ENCODE data around the gene RABGEF1.
"Not testable (repeated sequence)": the region's sequence is repeated elsewhere in the genome, so short reads cannot be mapped to it uniquely, and the experiment has no call there.

RABGEF1 gene

DNA sequence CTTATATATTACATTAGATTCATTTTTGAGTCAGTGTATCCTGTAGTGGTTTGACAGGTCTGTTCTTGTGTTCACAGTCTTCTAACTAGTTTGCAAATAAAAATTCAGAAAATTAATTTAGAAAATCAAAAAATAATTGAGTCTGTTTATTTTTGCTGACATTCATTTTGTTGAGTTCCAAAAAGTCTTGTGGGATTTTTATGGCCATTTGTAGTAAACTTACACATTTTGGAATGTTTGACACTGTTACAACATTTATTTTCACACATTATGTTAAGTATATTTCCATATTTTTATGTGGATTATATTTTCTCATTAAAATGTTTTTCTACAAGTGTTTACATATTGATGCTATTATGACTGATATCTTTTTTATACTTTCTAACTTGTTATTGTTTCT is 16.4 kb downstream of the RABGEF1 start:
- no peak for DNase-seq (ENCODE audit: insufficient read length, low spot score)
- TF ChIP-seq, protein P1, sequence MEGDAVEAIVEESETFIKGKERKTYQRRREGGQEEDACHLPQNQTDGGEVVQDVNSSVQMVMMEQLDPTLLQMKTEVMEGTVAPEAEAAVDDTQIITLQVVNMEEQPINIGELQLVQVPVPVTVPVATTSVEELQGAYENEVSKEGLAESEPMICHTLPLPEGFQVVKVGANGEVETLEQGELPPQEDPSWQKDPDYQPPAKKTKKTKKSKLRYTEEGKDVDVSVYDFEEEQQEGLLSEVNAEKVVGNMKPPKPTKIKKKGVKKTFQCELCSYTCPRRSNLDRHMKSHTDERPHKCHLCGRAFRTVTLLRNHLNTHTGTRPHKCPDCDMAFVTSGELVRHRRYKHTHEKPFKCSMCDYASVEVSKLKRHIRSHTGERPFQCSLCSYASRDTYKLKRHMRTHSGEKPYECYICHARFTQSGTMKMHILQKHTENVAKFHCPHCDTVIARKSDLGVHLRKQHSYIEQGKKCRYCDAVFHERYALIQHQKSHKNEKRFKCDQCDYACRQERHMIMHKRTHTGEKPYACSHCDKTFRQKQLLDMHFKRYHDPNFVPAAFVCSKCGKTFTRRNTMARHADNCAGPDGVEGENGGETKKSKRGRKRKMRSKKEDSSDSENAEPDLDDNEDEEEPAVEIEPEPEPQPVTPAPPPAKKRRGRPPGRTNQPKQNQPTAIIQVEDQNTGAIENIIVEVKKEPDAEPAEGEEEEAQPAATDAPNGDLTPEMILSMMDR (IDR thresholded peaks at IDR 0.05; ENCODE audit: insufficient read depth, missing control alignments), result no peak
- no peak for FAIRE-seq

DNA sequence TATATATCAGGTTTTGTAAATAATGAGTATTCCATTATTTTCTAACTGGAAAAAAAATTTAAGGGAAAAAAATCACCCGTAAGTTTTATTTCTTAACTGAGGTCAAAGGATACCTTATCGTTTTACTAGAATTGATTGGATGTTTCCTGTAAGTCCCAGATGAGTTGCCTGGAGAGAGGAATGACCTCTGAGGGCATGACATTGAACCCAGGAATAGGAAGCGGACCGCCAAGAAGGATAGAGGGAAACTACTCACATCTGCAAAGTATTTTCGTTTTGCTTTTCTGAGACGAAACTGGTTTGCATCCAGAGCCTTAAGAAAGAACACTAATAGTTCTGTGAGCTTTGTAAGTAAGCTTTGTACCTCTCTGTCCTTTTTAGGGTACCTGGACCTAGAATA is 17.4 kb downstream of the RABGEF1 start:
- TF ChIP-seq, protein P1 (IDR thresholded peaks at IDR 0.05; ENCODE audit: insufficient read depth, missing control alignments), result no peak
- FAIRE-seq, result no peak
- no peak for DNase-seq (ENCODE audit: insufficient read length, low spot score)

DNA sequence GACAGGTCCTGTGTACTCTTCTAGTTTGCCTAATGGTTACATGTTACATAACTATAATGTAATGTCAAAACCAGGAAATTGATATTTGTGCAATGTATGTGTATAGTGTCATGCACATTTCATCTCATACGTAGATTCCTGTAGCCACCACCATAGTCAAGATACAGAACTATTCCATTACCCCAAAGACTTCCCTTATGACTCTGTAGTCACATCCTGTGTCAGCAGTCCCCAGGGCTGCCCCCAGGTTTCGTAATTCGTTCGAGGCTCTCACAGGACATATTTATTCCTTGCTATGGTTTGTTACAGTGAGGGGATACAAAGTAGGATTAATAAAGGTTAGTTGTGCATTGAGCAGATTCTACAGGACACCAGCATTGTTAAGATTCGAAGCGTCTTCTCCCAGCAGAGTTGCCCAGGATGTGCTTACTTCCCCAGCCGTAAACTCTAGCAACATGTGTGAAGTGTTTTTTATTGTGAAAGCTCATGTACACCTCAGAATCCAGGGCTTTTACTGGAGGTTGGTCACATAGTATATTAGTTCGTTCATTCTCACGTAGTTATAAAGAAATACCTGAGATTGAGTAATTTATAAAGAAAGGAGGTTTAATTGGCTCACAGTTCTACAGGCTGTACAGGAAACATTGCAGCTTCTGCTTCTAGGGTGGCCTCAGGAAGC is 18.6 kb downstream of the RABGEF1 start:
- DNase-seq (ENCODE audit: insufficient read length, low spot score), result no peak
- TF ChIP-seq, protein P1 (IDR thresholded peaks at IDR 0.05; ENCODE audit: insufficient read depth, missing control alignments), result no peak

DNA sequence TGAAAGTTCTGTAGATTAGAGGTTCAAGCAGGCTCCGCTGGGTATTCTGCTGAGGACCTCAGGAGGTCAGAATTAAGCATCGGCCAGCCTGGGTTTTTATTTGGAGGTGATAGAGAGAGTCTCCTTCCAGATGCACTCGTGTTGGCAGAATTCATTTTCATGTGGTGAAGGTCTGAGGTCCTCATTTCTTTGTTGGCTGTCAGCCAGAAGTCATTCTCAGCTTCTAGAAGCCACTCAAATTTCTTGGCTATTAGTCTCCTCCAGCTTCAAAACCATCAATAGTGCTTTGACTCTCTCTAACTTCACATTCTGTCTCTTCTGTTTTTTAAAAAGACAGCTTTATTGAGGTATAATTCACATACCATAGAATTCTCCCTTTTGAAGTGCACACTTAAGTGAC is 22.6 kb downstream of the RABGEF1 start:
- DNase-seq (ENCODE audit: insufficient read length, low spot score); FAIRE-seq: not testable (repeated sequence)

More for the DNA sequence above, 18.6 kb downstream of the RABGEF1 start:
- no peak for FAIRE-seq

DNA sequence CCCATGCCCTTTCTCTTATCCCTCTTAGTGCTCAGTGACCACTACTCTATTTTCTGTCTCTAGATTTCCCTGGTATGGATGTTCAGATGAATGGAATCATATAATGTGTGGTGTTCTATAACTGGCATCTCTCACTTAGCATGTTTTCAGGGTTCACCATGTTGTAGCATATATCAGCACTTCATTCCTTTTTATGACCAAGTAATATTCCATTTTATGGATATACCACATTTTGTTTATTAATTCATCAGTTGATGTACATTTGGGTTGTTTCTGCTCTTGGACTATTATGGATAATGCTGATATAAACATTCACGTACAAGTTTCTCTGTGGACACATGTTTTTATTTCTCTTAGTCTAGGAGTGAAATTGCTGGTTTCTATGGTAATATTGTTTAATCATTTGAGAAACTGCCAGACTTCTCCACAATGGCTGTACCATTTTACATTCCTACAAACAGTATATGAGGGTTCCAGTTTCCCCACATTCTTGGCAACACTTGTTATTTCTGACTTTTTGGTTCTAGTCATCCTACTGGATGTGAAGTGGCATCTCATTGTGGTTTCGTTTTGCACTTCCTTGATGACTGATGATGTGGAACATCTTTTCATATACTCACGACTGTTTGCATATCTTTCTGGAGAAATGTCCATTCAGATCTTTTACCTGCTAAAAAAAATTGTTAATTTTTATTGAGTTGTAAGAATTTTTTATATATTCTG is 23.3 kb downstream of the RABGEF1 start:
- not testable (repeated sequence) for FAIRE-seq; DNase-seq (ENCODE audit: insufficient read length, low spot score)

DNA sequence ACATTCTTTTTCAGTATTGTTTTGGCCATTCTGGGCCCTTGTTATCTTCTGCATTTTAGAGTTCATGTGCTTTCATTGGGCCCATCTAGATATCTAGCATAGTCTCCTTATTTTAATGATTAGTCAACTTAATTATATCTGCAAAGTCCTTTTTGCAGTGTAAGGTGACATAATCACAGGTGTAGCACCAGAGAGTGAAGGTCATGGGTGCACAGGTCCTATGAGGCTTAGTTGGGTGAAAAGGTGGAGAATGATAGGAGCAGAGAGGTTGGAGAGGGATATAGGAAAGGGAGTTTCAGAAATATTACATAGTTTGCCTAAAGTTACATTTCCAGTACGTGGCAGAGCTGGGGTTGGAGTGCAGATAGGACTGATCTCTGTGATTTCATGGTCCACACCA is 24.4 kb downstream of the RABGEF1 start:
- not testable (repeated sequence) for DNase-seq (ENCODE audit: insufficient read length, low spot score); FAIRE-seq

DNA sequence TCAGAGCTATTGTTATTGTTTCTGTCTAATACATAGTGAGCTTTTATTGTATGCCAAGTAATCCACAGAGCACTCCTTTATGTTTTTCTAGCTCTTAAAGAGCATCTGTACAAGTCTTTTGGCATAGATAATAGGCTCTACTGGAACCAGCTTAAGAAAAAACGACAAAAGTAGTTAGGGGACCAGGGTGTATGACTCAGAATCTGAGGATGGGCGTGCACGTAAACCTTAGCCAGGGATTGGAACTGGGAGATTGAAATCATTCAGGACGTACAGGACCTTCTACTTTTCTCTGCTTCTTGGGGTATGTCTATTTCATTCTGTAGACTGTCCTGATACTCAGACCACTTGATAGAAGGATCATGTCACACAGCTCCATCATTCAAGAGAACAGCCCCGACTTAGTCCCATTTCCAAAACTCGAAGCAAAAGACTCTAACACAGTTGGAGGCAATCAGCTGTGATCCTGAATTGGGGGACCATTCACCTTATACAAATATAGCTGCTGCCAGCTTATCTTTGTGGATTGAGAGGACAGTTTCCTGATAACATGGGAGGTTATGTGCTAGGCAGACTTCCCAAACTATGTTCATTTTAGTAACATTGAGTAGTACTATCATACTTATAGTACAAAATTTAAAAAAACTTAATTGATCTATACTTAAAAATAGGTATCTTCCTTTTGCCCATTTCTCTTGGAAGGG is 24.9 kb downstream of the RABGEF1 start:
- FAIRE-seq; DNase-seq (ENCODE audit: insufficient read length, low spot score): not testable (repeated sequence)

DNA sequence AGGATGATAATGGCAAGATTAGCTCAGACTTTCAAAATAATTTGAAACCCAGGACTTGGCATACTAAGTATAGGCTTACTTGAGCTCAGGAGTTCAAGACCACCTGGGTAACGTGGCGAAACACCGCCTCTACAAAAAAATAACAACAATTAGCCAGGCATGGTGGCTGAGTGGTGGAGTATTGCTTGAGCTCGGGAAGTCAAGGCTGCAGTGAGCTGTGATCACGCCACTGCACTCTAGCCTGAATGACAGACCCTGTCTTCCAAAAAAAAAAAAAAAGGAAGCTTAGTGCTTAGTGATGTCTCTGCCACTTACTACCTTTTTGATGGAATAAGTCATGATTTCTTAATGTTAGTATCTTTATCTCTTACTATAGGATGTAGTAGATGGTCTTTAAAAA is 25.5 kb downstream of the RABGEF1 start:
- no peak for DNase-seq (ENCODE audit: insufficient read length, low spot score)
- no peak for FAIRE-seq
- TF ChIP-seq, protein P1 (IDR thresholded peaks at IDR 0.05; ENCODE audit: insufficient read depth, missing control alignments), result no peak

DNA sequence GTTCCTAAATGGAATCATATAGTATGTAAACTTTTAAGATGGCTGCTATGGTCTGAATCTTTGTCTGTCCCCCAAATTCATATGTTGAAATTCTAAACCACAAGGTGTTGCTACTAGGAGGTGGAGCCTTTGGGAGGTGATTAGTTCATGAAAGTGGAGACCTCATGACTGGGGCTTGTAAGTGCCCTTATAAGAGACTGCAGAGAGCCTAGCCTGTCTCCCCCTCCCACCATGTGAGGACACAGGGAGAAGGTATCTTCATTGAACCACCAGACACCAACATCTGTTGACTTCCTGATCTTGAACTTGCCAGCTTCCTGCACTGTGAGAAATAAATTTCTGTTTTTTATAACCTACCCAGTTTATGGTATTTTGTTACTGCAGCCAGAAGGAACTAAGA is 27.0 kb downstream of the RABGEF1 start:
- not testable (repeated sequence) for FAIRE-seq; DNase-seq (ENCODE audit: insufficient read length, low spot score)
